HCT116 (cell line): ENCODE measurements around the gene WDR72. TPM values are rescaled to one million over a fixed set of nuclear protein-coding genes. Genes with fewer than 3 reads are reported as not detected.

Experiments used
- ATAC-seq: fragments of 200-7000 bp; cut with Tn5 transposase; 2 replicates; pipeline ENCODE4 v1.9.1; 2020; ENCODE audit warnings: mild to moderate bottlenecking, moderate library complexity
- BruUV-seq: library from RNA; stranded (reverse); fragments of 400-500 nt; replicated peaks from 2 replicates; lab custom pipeline; 2021; lab: Mats Ljungman, UMichigan
- CTCF ChIA-PET: fragments of 300-600 bp; sonication (Branson Sonifier 250); formaldehyde crosslinking; loops from one replicate; lab custom pipeline; 2021; ENCODE audit warnings: antibody characterized with exemption; lab: Charles Lee
- POLR2A ChIA-PET: fragments of 300-600, 350-600 bp; sonication (Branson Sonifier 250); formaldehyde crosslinking; loops from one replicate; lab custom pipeline; 2021; ENCODE audit warnings: antibody characterized with exemption; lab: Charles Lee
- RAD21 ChIA-PET, 2 experiments: fragments of 300-600 bp; sonication (Branson Sonifier 250); formaldehyde crosslinking; loops; one replicate each; lab custom pipeline; 2023; ENCODE audit warnings: low total read pairs in 2 of 2; ENCODE audit not compliant: uncharacterized antibody in 2 of 2, unreplicated experiment in 2 of 2, low non-redundant PET in 1 of 2; lab: Charles Lee
- DNase-seq: peaks from one replicate; pipeline ENCODE4 v3.0.0-alpha.2; 2010; ENCODE audit warnings: low read depth, low spot score
- H2AFZ ChIP-seq: fragments of 200-600 bp; shearing (Covaris generic), sonication (generic); 2 replicates; pipeline ENCODE4 v1.6.1; 2017; ENCODE audit warnings: low read depth, mixed run types, mixed read lengths, antibody characterized with exemption, low read length; ENCODE audit not compliant: poor library complexity, severe bottlenecking
- H3K27ac ChIP-seq: 2 replicates; pipeline ENCODE4 v1.5.1; 2012; ENCODE audit warnings: low read depth, low read length
- H3K27me3 ChIP-seq: fragments of 200-600 bp; sonication (generic); 2 replicates; pipeline ENCODE4 v1.6.1; 2016; ENCODE audit warnings: mixed run types, low read length, mixed read lengths; ENCODE audit not compliant: insufficient read depth
- H3K36me3 ChIP-seq, 2 experiments: fragments of 200-500 bp in 1 of 2; fragments of 200-600 bp in 1 of 2; sonication (Bioruptor generic) in 1 of 2; sonication (generic) in 1 of 2; 2 replicates each; pipeline versions ENCODE4 v1.5.1 to v1.6.1; 2014 to 2016; ENCODE audit warnings: low read length in 2 of 2, inconsistent platforms in 1 of 2, mixed read lengths in 1 of 2, mixed run types in 1 of 2; ENCODE audit not compliant: insufficient read depth in 2 of 2, control insufficient read depth in 1 of 2
- H3K4me1 ChIP-seq, 2 experiments: fragments of 200-600 bp in 1 of 2; sonication (generic) in 1 of 2; 2 replicates each; pipeline versions ENCODE4 v1.5.1 to v1.6.1; 2012 to 2017; ENCODE audit warnings: low read length in 2 of 2, inconsistent platforms in 1 of 2, mild to moderate bottlenecking in 1 of 2, mixed read lengths in 1 of 2, mixed run types in 1 of 2, moderate library complexity in 1 of 2; ENCODE audit not compliant: insufficient read depth in 2 of 2, control insufficient read depth in 1 of 2
- H3K4me2 ChIP-seq: fragments of 200-600 bp; sonication (generic); 2 replicates; pipeline ENCODE4 v1.6.1; 2017; ENCODE audit warnings: mixed run types, low read length, mixed read lengths
- H3K4me3 ChIP-seq, 2 experiments: fragments of 200-600 bp in 1 of 2; sonication (generic) in 1 of 2; replicated peaks in 1 of 2; 2 replicates each; pipeline ENCODE4 v1.5.1; 2011 to 2016; ENCODE audit warnings: low read length in 2 of 2, control low read depth in 1 of 2, low read depth in 1 of 2, mild to moderate bottlenecking in 1 of 2, mixed read lengths in 1 of 2, mixed run types in 1 of 2
- H3K79me2 ChIP-seq: fragments of 200-600 bp; sonication (generic); 2 replicates; pipeline ENCODE4 v1.6.1; 2017; ENCODE audit warnings: mild to moderate bottlenecking, mixed run types, low read length, moderate library complexity, mixed read lengths; ENCODE audit not compliant: insufficient read depth
- H3K9ac ChIP-seq: fragments of 200-600 bp; sonication (generic); 2 replicates; pipeline ENCODE4 v1.6.1; 2016; ENCODE audit warnings: low read length, mixed read lengths
- H3K9me2 ChIP-seq: fragments of 200-600 bp; sonication (generic), shearing (Covaris generic); 2 replicates; pipeline ENCODE4 v1.6.1; 2017; ENCODE audit warnings: mixed run types, mild to moderate bottlenecking, moderate library complexity; ENCODE audit not compliant: insufficient read depth
- H3K9me3 ChIP-seq, 2 experiments: fragments of 200-500 bp in 1 of 2; fragments of 200-600 bp in 1 of 2; sonication (Bioruptor generic) in 1 of 2; sonication (generic) in 1 of 2; 2 replicates each; pipeline ENCODE4 v1.6.1; 2014 to 2017; ENCODE audit warnings: low read length in 2 of 2, mixed read lengths in 2 of 2, inconsistent platforms in 1 of 2, low read depth in 1 of 2, mild to moderate bottlenecking in 1 of 2, mixed run types in 1 of 2, moderate library complexity in 1 of 2; ENCODE audit not compliant: control insufficient read depth in 1 of 2, insufficient read depth in 1 of 2
- H4K20me1 ChIP-seq: fragments of 200-600 bp; sonication (generic), shearing (Covaris generic); 2 replicates; pipeline ENCODE4 v1.6.1; 2017; ENCODE audit warnings: mixed run types, mild to moderate bottlenecking, moderate library complexity; ENCODE audit not compliant: insufficient read depth
- ATF3 ChIP-seq: IDR thresholded peaks from 2 replicates; pipeline ENCODE4 v1.6.1; 2012
- CTCF ChIP-seq, 3 experiments: fragments of 200-600 bp in 1 of 3; sonication (generic) in 1 of 3; IDR thresholded peaks in 2 of 3; conservative IDR thresholded peaks in 1 of 3; 2 replicates each; pipeline ENCODE4 v1.5.1; 2012 to 2017; ENCODE audit warnings: low read depth in 2 of 3, low read length in 2 of 3, antibody characterized with exemption in 1 of 3, borderline replicate concordance in 1 of 3, control low read depth in 1 of 3, mild to moderate bottlenecking in 1 of 3, mixed read lengths in 1 of 3, mixed run types in 1 of 3, moderate library complexity in 1 of 3; ENCODE audit not compliant: insufficient read depth in 1 of 3
- ELF1 ChIP-seq: IDR thresholded peaks from 2 replicates; pipeline ENCODE4 v1.6.1; 2012; ENCODE audit warnings: low read depth, borderline replicate concordance
- EZH2 ChIP-seq: fragments of 200-600 bp; sonication (generic); IDR thresholded peaks from 2 replicates; pipeline ENCODE4 v1.6.1; 2017; ENCODE audit warnings: antibody characterized with exemption, mixed run types
- EZH2phosphoT487 ChIP-seq: fragments of 200-600 bp; IDR thresholded peaks from 2 replicates; pipeline ENCODE4 v1.6.1; 2018; ENCODE audit warnings: antibody characterized with exemption, borderline replicate concordance
- FOSL1 ChIP-seq: IDR thresholded peaks from 2 replicates; pipeline ENCODE4 v1.6.1; 2012; ENCODE audit warnings: low read depth
- POLR2A ChIP-seq: IDR thresholded peaks from 2 replicates; pipeline ENCODE4 v1.7.0; 2011; ENCODE audit warnings: borderline replicate concordance; ENCODE audit not compliant: insufficient read depth, insufficient read length; ENCODE audit errors: extremely low read depth
- POLR2AphosphoS5 ChIP-seq: IDR thresholded peaks from 2 replicates; pipeline ENCODE4 v1.6.1; 2011; ENCODE audit warnings: mild to moderate bottlenecking, low read depth, low read length, moderate library complexity
- RAD21 ChIP-seq: IDR thresholded peaks from 2 replicates; pipeline ENCODE4 v1.6.1; 2012; ENCODE audit warnings: low read depth, mild to moderate bottlenecking
- REST ChIP-seq: IDR thresholded peaks from 2 replicates; pipeline ENCODE4 v1.6.1; 2012; ENCODE audit warnings: low read depth
- SIN3A ChIP-seq: IDR thresholded peaks from 2 replicates; pipeline ENCODE4 v1.6.1; 2012; ENCODE audit warnings: low read depth
- SP1 ChIP-seq: IDR thresholded peaks from 2 replicates; pipeline ENCODE4 v1.6.1; 2012; ENCODE audit warnings: low read depth
- YY1 ChIP-seq: IDR thresholded peaks from 2 replicates; pipeline ENCODE4 v1.6.1; 2011; ENCODE audit warnings: low read length, low read depth, moderate library complexity, mild to moderate bottlenecking; ENCODE audit not compliant: insufficient replicate concordance; ENCODE audit errors: extremely low read depth
- ZBTB33 ChIP-seq: IDR thresholded peaks from 2 replicates; pipeline ENCODE4 v1.6.1; 2011; ENCODE audit warnings: mild to moderate bottlenecking, low read length, moderate library complexity; ENCODE audit not compliant: insufficient replicate concordance; ENCODE audit errors: extremely low read depth
- ZFX ChIP-seq: fragments of 450-650 bp; IDR thresholded peaks from 2 replicates; pipeline ENCODE4 v1.6.1; 2017
- ZNF274 ChIP-seq: fragments of 200-500 bp; sonication (Bioruptor generic); IDR thresholded peaks from 2 replicates; pipeline ENCODE4 v1.6.1; 2014; ENCODE audit warnings: mild to moderate bottlenecking, low read depth, low read length, inconsistent platforms
- intact Hi-C: fragments of 100-400 bp; cut with micrococcal nuclease; formaldehyde crosslinking; loops from 2 replicates; pipeline ENCODE4 v1.10.0; 2022
- total RNA-seq: library from RNA; stranded (reverse); gene quantifications from one replicate; pipeline ENCODE4 v1.2.1, GENCODE V29; 2021; ENCODE audit not compliant: unreplicated experiment

WDR72 gene
- total RNA-seq, 1 experiment from 2014 or later = 5.8 TPM

GRCh38 chr15:53522991-53523390 lies 236.5 kb downstream of the WDR72 start:
- H3K9me3 ChIP-seq = no peaks in the 10 kb centered on the region; a peak in 1 of 4 replicates
- no peaks in the 10 kb centered on the region; a peak in 1 of 4 replicates for H3K36me3 ChIP-seq
- RAD21 ChIA-PET = no interaction called here
- intact Hi-C loops = no loop called here
- no TSS peak for BruUV-seq
- no peak overlapping the region for H2AFZ ChIP-seq
- DNase-seq = no peak
- no peaks in the 10 kb centered on the region for H3K79me2 ChIP-seq
- no peak for ATAC-seq
- H3K4me3 ChIP-seq = no peak overlapping the region
- TF ChIP-seq ZNF274 (no peak), YY1 (no peak), ELF1 (no peak), POLR2AphosphoS5 (no peak), ATF3 (no peak), RAD21 (no peak), ZBTB33 (no peak), CTCF (IDR thresholded peaks at IDR 0.05 in 2 of 3, conservative IDR thresholded peaks at IDR 0.05 in 1 of 3; ENCODE audit: borderline replicate concordance in 1 of 3, insufficient read depth in 1 of 3, low read depth in 2 of 3, low read length in 2 of 3) (no peak), FOSL1 (no peak), ZFX (no peak), POLR2A (no peak), EZH2 (no peak), SP1 (no peak), SIN3A (no peak), REST (no peak), EZH2phosphoT487 (no peak)
- H3K27ac ChIP-seq = no peak overlapping the region
- H3K4me2 ChIP-seq = no peak overlapping the region
- no peaks in the 10 kb centered on the region for H4K20me1 ChIP-seq
- H3K4me1 ChIP-seq = no peaks in the 10 kb centered on the region
- no peak overlapping the region for H3K9ac ChIP-seq
- POLR2A ChIA-PET = no interaction called here
- CTCF ChIA-PET = no interaction called here
- no peaks in the 10 kb centered on the region for H3K9me2 ChIP-seq
- H3K27me3 ChIP-seq = no peaks in the 10 kb centered on the region
